Nephron (organoid): Measurements from ENCODE around the gene SMIM21.

ENCODE experiments used
- H3K27ac Mint-ChIP-seq, 3 experiments: 2 replicates each; pipeline ENCODE4 v1.8.0; 2020; ENCODE audit warnings: mixed read lengths in 3 of 3, mild to moderate bottlenecking in 2 of 3, moderate library complexity in 1 of 3
- H3K27me3 Mint-ChIP-seq: 2 replicates; pipeline ENCODE4 v1.8.0; 2021; ENCODE audit warnings: low read depth, mild to moderate bottlenecking, moderate library complexity, mixed read lengths
- H3K36me3 Mint-ChIP-seq: 2 replicates; pipeline ENCODE4 v1.8.0; 2020; ENCODE audit warnings: low read depth, mixed read lengths
- H3K4me1 Mint-ChIP-seq: 2 replicates; pipeline ENCODE4 v1.8.0; 2020; ENCODE audit warnings: mixed read lengths
- H3K4me3 Mint-ChIP-seq, 3 experiments: 2 replicates each; pipeline ENCODE4 v1.8.0; 2020; ENCODE audit warnings: mild to moderate bottlenecking in 3 of 3, mixed read lengths in 3 of 3, moderate library complexity in 2 of 3
- H3K9me3 Mint-ChIP-seq: 2 replicates; pipeline ENCODE4 v1.8.0; 2020; ENCODE audit warnings: mixed read lengths
- TF ChIP-seq, protein P1 (sequence below), 3 experiments: fragments of 200-600 bp; sonication (generic); IDR thresholded peaks; one replicate each; pipeline ENCODE4 v1.5.0; 2021; ENCODE audit warnings: antibody characterized with exemption in 3 of 3; ENCODE audit not compliant: unreplicated experiment in 3 of 3

The SMIM21 gene

DNA sequence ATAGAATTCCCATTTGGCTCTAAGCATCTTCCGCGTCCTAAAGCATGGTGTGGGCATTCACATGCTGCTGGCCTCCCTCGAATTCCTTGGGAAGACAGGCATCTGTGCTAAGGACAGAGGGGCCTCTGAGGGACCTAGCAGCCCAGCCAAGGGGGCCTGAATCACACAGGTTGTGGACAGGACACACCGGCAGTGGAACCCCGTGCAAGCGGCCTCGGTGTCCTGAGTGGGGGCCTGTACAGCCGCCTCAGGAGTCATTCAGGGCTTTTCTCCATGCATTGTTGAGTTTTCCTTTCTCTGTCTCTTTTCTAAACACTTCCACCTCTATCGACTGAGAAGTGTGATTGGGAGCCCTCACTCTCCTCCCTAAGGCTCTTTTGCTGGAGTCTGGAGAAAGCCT, 44.3 kb upstream of the SMIM21 start:
- no peak overlapping the region for H3K4me3 Mint-ChIP-seq
- TF ChIP-seq, protein P1, sequence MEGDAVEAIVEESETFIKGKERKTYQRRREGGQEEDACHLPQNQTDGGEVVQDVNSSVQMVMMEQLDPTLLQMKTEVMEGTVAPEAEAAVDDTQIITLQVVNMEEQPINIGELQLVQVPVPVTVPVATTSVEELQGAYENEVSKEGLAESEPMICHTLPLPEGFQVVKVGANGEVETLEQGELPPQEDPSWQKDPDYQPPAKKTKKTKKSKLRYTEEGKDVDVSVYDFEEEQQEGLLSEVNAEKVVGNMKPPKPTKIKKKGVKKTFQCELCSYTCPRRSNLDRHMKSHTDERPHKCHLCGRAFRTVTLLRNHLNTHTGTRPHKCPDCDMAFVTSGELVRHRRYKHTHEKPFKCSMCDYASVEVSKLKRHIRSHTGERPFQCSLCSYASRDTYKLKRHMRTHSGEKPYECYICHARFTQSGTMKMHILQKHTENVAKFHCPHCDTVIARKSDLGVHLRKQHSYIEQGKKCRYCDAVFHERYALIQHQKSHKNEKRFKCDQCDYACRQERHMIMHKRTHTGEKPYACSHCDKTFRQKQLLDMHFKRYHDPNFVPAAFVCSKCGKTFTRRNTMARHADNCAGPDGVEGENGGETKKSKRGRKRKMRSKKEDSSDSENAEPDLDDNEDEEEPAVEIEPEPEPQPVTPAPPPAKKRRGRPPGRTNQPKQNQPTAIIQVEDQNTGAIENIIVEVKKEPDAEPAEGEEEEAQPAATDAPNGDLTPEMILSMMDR (IDR thresholded peaks at IDR 0.05; ENCODE audit: unreplicated experiment in 3 of 3) = no peak
- H3K9me3 Mint-ChIP-seq = no peaks in the 10 kb centered on the region
- no peaks in the 10 kb centered on the region for H3K36me3 Mint-ChIP-seq
- H3K4me1 Mint-ChIP-seq = peaks cover 34% of the 10 kb centered on the region
- H3K27ac Mint-ChIP-seq = no peak overlapping the region
- no peaks in the 10 kb centered on the region for H3K27me3 Mint-ChIP-seq

DNA sequence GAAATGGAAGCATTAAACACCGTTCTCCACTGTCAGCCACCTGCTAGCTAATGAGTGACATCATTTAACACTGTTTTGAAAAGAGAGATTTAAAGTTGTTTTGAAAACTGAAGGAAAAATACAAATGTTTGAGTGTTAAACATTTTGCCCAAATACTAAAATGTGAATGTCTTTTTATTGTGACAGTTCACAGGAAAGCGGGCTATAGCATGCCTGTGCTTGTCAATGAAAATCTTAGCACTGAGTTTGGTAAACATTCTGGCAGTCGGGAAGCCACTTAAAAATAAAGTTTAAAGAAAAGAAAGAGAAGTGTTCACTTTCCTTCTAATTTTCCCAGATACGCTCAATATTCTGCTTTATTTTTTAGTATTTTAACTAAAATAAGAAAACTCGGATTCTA, 40.3 kb upstream of the SMIM21 start:
- H3K9me3 Mint-ChIP-seq = no peaks in the 10 kb centered on the region
- H3K4me3 Mint-ChIP-seq = no peak overlapping the region
- TF ChIP-seq, protein P1 (IDR thresholded peaks at IDR 0.05; ENCODE audit: unreplicated experiment in 3 of 3) = no peak
- H3K4me1 Mint-ChIP-seq = peaks cover 12% of the 10 kb centered on the region
- H3K27me3 Mint-ChIP-seq = peaks cover 3% of the 10 kb centered on the region
- peaks cover 4% of the 10 kb centered on the region for H3K36me3 Mint-ChIP-seq
- no peak overlapping the region for H3K27ac Mint-ChIP-seq

DNA sequence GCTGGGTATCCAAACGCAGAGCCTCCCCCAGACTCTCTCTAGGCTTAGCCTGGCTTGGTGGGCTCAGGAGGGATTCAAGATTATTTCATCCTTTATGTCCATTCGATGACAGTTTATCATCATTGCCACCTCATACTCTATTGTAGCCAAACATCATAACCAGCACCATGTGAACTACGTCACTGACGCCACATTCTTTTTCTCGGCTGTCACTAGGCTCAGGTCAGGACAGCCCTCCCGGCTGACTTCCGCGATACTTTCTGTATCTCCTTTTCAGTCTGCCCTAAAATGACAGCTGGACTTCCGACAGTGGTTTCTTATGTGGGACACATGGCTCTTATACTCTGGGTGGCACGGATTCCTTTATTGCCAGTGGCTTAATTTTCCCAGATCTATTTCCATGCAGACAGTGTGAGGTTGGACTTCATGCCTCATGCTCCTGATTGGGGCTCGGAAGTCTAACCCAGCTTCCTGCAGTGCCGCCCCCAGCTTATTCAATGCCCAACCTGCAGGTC, 39.8 kb upstream of the SMIM21 start:
- Mint-ChIP-seq H3K4me3 (no peak overlapping the region), H3K9me3 (no peaks in the 10 kb centered on the region), H3K4me1 (peaks cover 10% of the 10 kb centered on the region), H3K36me3 (peaks cover 4% of the 10 kb centered on the region), H3K27me3 (peaks cover 7% of the 10 kb centered on the region), H3K27ac (no peak overlapping the region)
- TF ChIP-seq, protein P1 (IDR thresholded peaks at IDR 0.05; ENCODE audit: unreplicated experiment in 3 of 3) = no peak

- no peak overlapping the region for H3K4me3 Mint-ChIP-seq
- peaks cover 10% of the 10 kb centered on the region for H3K36me3 Mint-ChIP-seq
- peaks cover 5% of the 10 kb centered on the region for H3K9me3 Mint-ChIP-seq
- peaks cover 7% of the 10 kb centered on the region for H3K27me3 Mint-ChIP-seq
- no peak overlapping the region for H3K27ac Mint-ChIP-seq
- TF ChIP-seq, protein P1 (IDR thresholded peaks at IDR 0.05; ENCODE audit: unreplicated experiment in 3 of 3) = no peak
- H3K4me1 Mint-ChIP-seq = peaks cover 12% of the 10 kb centered on the region
Measured at GRCh38 chr18:75464356-75464755, 36.9 kb upstream of the SMIM21 start.

DNA sequence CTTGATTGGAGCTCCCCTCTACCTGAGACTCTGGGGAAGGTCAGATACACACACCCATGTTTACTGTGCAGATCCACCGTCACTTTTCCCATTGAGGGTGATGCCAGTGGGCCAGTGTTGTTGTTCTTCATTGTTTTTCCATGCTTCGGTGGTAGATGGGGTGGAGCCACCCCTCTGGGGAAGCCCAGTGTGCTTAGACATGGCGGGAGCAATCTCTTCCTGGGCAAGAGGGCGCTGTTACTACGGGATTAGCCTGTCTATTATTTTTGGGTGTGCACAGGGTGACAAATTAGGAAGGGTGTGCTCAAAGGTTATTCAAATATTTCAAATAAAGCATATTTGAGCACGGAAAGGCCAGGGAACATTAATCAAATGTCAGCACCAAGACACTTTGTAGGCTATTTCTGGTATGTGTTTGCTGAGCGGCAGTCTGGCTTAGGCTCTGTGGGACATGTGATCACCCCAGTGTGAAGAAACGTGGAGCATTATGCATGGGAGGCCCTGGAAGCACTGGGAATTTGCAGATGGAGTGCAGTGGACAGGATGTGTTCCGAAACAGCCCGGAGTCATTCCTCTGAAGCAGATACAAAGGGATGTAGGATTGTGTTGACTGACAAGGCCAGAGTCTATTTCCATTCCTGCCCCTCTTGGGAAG, 34.8 kb upstream of the SMIM21 start:
- Mint-ChIP-seq H3K27me3 (peaks cover 7% of the 10 kb centered on the region), H3K4me3 (no peak overlapping the region), H3K27ac (peak overlapping the region in 1 of 3 experiments; percentile 35), H3K4me1 (peaks cover 8% of the 10 kb centered on the region), H3K36me3 (peaks cover 26% of the 10 kb centered on the region), H3K9me3 (peaks cover 19% of the 10 kb centered on the region)
- TF ChIP-seq, protein P1 (IDR thresholded peaks at IDR 0.05; ENCODE audit: unreplicated experiment in 3 of 3) = no peak

GRCh38 chr18:75456199-75456631, 28.7 kb upstream of the SMIM21 start:
- peaks cover 22% of the 10 kb centered on the region for H3K36me3 Mint-ChIP-seq
- H3K9me3 Mint-ChIP-seq = peaks cover 22% of the 10 kb centered on the region
- peaks cover 27% of the 10 kb centered on the region for H3K4me1 Mint-ChIP-seq
- peak overlapping the region; percentile 78 to 87 (median 79) for H3K27ac Mint-ChIP-seq
- TF ChIP-seq, protein P1 (IDR thresholded peaks at IDR 0.05; ENCODE audit: unreplicated experiment in 3 of 3) = no peak
- H3K27me3 Mint-ChIP-seq = peaks cover 11% of the 10 kb centered on the region
- H3K4me3 Mint-ChIP-seq = peak overlapping the region; percentile 78 to 86 (median 79)
